C4-2B (cell line): ENCODE results near the gene SOBP.

Source experiments
- ZFX ChIP-seq: fragments of 450-650 bp; IDR thresholded peaks from 2 replicates; pipeline ENCODE4 v1.6.1; 2017
- TF ChIP-seq, protein P1 (sequence below): fragments of 450-650 bp; conservative IDR thresholded peaks from 2 replicates; pipeline ENCODE4 v1.5.1; 2017; ENCODE audit warnings: mild to moderate bottlenecking

DNA sequence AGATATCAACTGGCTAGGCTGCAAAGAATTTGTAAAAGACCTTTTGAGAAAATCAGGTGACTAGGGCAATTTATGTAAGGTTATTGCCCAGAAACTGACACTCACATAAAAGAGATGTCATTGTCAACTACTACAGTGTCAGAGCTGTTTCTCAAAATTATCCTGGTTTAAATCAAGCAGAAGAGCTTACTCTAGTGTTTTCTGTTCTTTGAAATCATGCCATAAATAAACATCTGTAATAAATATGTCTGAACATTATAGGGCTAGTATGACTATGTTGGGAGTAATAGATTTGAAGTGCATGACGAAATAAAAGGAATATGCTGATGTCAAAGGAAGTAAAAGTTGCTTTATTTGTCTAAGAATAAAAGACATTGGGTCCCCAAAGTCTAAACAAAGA is 19.6 kb upstream of the SOBP start:
- TF ChIP-seq, protein P1, sequence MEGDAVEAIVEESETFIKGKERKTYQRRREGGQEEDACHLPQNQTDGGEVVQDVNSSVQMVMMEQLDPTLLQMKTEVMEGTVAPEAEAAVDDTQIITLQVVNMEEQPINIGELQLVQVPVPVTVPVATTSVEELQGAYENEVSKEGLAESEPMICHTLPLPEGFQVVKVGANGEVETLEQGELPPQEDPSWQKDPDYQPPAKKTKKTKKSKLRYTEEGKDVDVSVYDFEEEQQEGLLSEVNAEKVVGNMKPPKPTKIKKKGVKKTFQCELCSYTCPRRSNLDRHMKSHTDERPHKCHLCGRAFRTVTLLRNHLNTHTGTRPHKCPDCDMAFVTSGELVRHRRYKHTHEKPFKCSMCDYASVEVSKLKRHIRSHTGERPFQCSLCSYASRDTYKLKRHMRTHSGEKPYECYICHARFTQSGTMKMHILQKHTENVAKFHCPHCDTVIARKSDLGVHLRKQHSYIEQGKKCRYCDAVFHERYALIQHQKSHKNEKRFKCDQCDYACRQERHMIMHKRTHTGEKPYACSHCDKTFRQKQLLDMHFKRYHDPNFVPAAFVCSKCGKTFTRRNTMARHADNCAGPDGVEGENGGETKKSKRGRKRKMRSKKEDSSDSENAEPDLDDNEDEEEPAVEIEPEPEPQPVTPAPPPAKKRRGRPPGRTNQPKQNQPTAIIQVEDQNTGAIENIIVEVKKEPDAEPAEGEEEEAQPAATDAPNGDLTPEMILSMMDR, result no peak
- TF ChIP-seq ZFX, result no peak
